SW480 (cell line): ENCODE data around the gene COX7A2L.
"Not testable (repeated sequence)": the region's sequence is repeated elsewhere in the genome, so short reads cannot be mapped to it uniquely, and the experiment has no call there.

Experiments used
- DNase-seq: peaks from one replicate; pipeline ENCODE4 v3.0.0-alpha.2; 2016; ENCODE audit warnings: low spot score

COX7A2L gene

GRCh38 chr2:42339191-42339912 lies 21.7 kb downstream of the COX7A2L start:
- no peak for DNase-seq

GRCh38 chr2:42338567-42339190 lies 22.3 kb downstream of the COX7A2L start:
- DNase-seq, result no peak

DNA sequence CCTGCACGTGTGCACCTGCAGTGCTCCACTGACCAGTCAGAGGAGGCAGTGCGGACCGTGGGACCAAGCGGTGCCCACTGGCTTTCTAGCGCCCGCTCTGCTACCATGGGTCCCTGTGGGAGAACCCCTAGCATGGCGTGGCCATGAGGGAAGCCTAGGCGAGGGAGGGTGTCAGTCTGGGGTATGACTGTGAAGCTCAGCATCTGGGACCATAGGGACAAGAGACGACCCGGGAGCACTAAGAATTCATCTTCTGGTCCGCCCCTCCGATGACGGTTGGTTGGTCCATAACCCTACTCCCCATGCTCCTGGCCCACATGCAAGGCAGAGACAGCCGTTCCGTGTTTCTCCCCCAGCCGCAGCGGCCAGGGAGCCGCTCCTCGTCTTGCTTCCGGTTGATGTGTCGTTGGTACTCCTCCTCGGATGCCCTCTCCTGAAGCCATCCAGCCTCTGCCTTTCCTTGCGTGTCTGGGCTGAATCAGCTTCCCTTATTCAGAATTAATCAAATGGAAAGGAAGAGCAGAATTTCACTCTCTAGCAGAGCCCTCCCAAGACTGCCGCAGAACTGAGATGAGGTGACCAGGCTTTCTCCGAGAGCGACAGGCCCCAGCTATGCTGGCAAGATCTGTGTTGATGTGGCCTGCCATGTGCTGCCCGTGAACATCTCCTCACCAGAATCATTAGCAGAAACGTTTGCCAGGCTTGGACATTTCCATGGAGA lies 23.0 kb downstream of the COX7A2L start:
- no peak for DNase-seq

DNA sequence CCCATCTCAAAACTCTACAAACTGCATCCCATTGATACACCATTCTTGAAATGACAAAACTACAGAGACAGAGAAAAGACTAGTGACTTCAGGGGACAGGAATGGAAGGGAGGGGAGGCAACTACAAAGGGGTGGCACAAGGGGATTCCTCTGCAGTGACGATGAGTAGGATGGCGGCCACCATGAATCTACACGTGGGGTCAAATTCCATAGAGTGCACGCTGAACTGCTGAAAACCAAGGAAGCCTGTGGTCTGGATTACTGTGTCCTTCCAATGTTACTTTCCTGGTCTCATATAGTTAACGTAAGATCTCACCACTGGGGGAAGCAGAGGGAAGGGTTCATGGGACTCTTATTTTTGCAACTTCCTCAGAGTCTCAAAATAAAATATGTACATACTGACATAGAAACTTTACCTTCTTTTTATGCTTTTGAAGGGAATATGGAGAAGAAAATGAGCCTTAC lies 23.6 kb downstream of the COX7A2L start:
- no peak for DNase-seq

DNA sequence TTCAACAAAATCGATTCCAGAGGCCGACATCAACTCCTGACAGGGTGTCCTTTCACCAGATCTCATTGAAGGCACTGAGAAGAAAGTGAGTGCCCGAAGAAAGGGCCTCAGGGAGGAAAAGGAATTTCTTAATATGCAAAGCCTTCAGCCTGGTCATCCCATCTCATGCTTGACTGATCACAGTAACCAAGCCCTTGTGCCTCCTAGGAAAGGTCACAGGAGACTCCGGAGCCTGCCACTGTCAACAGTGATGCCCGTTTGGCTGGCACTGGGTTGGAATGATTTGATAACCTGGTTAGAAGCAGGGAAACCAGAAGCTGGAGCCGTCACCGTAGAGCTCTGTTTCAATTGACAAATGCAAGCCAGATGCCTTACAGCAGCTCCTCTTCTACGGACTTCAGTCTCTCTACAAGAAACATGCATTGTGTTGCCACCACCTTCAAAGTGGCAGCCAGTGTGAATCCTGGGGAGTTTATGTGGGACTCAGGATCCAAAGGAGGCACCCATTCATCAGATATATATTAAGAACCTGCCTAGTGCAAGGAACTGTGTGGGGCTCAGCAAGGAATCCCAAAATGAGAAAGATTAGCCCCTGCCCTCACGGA lies 24.6 kb downstream of the COX7A2L start:
- DNase-seq, result no peak

DNA sequence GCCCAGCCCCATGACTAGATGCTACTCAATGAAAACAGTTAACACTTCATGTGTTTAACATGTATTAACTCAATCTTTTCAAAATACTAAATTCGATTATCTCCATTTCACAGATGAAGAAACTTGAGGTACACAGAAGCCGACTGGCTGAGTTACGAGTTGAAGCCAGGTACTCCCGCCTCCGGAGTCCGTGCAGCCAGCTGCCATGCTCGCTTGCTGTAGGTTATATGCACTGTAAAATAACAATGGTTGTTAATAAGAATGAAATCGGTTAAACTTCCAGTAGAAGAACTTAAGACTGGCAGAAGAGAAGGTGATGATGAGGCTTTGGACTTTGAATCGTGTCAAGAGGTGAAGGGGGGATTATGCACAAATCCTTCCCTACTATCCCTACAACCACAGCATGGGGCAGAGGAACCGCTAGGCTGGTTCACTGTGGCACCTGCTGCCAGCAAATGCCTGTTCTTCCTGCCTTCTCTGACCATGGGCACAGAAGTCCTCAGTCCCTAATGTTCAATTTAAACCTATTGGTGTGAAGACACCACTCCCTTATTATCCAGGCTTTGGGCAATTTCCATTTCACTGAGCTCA lies 25.4 kb downstream of the COX7A2L start:
- no peak for DNase-seq

GRCh38 chr2:42334865-42335264 lies 26.2 kb downstream of the COX7A2L start:
- not testable (repeated sequence) for DNase-seq

DNA sequence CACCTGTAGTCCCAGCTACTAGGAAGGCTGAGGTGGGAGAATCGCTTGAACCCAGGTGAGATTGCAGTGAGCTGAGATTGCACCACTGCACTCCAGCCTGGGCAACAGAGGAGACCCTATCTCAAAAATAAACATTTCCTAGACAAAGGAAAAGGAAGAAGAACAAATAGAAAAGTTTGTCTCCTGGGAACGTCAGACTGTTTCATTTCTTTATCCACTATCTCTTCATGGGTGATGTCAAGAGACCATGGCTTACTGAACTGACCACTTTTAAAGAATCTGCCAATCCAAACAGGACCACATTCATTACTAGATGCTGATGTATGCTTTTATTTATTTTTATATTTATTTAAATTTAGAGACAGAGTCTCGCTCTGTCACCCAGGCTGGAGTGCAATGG lies 26.8 kb downstream of the COX7A2L start:
- no peak for DNase-seq

GRCh38 chr2:42333579-42333978 lies 27.4 kb downstream of the COX7A2L start:
- no peak for DNase-seq

DNA sequence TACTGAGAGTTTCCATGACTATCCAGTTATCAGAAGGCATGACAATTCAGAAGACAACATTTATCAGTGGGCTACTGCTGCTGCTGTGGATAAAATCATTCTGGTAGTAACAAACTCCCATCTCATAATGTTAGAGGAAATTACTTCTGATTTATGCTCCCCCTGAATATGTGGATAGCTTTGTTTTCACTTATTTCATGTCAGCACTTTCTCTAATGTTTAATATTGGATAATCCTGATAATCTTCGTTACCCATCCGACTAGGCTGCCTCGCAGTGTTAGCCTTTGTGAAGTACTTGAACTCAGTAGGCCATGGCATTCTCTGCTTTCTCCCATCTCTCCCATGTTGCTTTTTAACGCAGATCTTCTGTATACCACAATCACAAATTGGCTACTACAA lies 28.4 kb downstream of the COX7A2L start:
- DNase-seq, result no peak

- no peak for DNase-seq
Observed at GRCh38 chr2:42331569-42332284, 29.3 kb downstream of the COX7A2L start.

- DNase-seq, result no peak
Observed at GRCh38 chr2:42329736-42330135, 31.3 kb downstream of the COX7A2L start.

GRCh38 chr2:42328923-42329322 lies 32.1 kb downstream of the COX7A2L start:
- no peak for DNase-seq

DNA sequence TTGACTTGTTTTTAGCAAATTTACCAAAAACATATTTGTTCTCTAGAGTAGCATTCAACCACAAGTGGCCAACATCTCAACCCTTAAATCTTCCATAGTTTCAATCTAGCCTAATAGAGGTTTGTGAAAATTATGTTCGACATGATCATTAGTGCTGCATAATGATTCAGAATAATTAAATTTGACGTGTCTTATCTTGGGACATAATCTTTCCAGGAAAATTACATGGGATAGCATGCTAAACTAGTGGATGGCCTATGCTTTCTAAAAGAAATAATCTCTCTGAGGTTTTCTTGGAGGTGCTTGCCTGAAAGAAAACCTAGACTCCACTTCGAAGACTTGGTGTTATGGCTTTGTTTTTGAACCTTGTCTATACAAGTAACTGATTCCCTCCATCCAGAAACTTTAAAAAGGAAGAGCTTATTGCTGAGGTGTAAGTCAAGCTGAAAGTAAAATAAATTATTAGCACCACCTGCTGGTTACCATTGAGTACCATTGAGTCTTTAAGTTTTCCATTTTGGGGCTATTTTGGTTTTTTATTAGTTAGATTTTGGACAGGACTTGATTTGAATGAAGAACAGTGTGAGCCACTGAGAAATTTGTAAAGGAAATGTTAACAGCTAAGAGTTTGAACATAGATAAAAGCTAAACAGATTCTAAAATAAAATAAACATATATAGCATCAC lies 32.7 kb downstream of the COX7A2L start:
- DNase-seq, result peak; percentile 53

GRCh38 chr2:42327125-42327524 lies 33.9 kb downstream of the COX7A2L start:
- no peak for DNase-seq

DNA sequence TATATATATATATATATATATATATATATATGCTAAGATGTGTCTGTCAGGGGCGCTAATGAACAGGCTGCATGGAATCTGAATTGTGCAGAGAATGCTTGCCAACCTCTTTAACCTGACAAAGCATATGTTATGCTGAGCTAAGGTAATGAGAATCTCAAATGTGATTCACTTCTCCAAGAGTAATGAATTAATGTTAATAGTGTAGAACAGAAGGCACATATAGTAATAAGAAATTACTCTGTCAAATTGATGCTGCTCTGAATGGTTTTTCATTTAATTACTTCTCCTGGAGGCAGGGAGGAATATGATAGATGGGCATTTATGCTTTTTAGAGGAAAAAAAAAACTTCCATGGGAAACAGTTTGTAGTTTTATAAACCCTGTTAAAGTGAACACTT lies 35.4 kb downstream of the COX7A2L start:
- DNase-seq, result no peak

DNA sequence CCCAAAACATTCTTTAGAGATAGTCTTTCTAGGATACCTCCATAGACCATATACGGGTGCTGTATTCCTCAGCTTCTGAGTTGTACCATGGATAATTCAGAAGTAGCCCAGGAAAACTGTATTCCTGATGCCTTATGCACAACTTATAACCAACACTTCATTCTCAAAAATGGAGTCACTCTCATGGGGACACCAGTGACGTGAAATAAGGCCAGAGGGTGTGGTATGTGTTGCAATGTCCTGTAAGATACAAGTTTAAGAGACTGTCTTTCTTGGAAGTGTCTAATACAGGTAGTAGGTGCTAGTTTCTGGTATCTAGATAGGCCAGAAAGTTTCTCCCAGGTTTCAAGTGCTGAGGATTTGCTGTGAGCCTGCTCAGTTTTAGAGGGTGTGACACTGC lies 36.1 kb downstream of the COX7A2L start:
- no peak for DNase-seq

DNA sequence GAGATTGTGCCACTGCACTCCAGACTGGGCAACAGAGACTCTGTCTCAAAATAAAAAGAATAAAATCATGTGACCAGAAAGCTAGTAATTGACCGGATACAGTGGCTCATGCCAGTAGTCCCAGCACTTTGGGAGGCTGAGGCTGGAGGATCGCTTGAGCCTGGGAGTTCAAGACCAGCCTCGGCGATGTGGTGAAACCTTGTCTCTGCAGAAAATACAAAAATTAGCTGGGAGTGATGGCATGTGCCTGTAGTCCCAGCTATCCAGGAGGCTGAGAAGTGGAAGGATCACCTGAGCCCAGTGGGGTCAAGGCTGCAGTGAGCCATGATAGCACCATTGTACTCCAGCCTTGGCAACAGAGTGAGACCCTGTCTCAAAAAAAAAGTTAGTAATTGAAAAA lies 36.8 kb downstream of the COX7A2L start:
- DNase-seq, result no peak

- DNase-seq, result no peak
Observed at GRCh38 chr2:42321452-42322064, 39.5 kb downstream of the COX7A2L start.

GRCh38 chr2:42319265-42319664 lies 41.8 kb downstream of the COX7A2L start:
- DNase-seq, result no peak

GRCh38 chr2:42317945-42318344 lies 43.1 kb downstream of the COX7A2L start:
- no peak for DNase-seq
